ENCODE data around the gene FBLN1. TPM values are rescaled to one million over a fixed set of nuclear protein-coding genes. Genes with fewer than 3 reads are reported as not detected.

The FBLN1 gene
- total RNA-seq, 1 donor from 2014 or later, result 82.8 TPM

DNA sequence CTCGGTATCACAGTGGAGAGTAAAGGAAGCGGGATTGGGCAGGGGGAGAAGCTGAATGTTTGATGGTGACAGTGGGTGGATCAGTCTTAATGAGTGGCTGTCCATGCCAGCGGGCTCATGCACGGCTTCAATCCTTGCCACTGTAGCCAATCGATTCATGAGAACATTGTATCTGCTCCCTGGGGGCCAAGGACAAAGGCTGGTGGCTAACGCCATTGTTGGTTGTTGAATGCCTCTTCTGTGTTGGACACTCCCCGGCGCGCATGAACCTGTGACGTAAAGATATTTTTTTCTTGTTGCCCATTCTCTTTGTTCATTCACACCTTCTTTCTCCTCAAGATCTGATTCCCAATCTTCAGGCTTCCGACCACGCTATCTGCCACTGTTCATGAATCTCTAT, 148.0 kb downstream of the FBLN1 start:
- Histone ChIP-seq H3K9me3 (replicated peaks) (no peaks in the 10 kb centered on the region), H3K4me3 (no peak overlapping the region), H3K4me1 (peaks cover 3% of the 10 kb centered on the region), H3K27ac (replicated peaks) (no peak overlapping the region), H3K27me3 (ENCODE audit: low read depth) (peaks cover 59% of the 10 kb centered on the region), H3K36me3 (no peaks in the 10 kb centered on the region)
- intact Hi-C loops (cut with micrococcal nuclease), result no loop called here
- TF ChIP-seq, protein P1, sequence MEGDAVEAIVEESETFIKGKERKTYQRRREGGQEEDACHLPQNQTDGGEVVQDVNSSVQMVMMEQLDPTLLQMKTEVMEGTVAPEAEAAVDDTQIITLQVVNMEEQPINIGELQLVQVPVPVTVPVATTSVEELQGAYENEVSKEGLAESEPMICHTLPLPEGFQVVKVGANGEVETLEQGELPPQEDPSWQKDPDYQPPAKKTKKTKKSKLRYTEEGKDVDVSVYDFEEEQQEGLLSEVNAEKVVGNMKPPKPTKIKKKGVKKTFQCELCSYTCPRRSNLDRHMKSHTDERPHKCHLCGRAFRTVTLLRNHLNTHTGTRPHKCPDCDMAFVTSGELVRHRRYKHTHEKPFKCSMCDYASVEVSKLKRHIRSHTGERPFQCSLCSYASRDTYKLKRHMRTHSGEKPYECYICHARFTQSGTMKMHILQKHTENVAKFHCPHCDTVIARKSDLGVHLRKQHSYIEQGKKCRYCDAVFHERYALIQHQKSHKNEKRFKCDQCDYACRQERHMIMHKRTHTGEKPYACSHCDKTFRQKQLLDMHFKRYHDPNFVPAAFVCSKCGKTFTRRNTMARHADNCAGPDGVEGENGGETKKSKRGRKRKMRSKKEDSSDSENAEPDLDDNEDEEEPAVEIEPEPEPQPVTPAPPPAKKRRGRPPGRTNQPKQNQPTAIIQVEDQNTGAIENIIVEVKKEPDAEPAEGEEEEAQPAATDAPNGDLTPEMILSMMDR (IDR thresholded peaks at IDR 0.05; ENCODE audit: borderline replicate concordance), result no peak
- no peak for DNase-seq

Other genes starting within 250 kb of the FBLN1 start
- gene UPK3A, start 217.9 kb upstream of the FBLN1 start, total RNA-seq, result not detected
- gene FAM118A, start 192.9 kb upstream of the FBLN1 start, total RNA-seq, result 14.1 TPM
- gene SMC1B, start 89.3 kb upstream of the FBLN1 start, total RNA-seq, result not detected
- not detected for gene RIBC2, start 89.2 kb upstream of the FBLN1 start, total RNA-seq
- gene ATXN10, start 169.0 kb downstream of the FBLN1 start, total RNA-seq, result 148 TPM

Measured in left ventricle myocardium inferior (tissue), 1 donor.